HepG2 (cell line): ENCODE measurements around the gene PPP2R2C.

Source experiments
- HOXA9 ChIP-seq: sonication (generic); formaldehyde crosslinking; IDR thresholded peaks from 2 replicates; pipeline ENCODE4 v1.8.1; 2022; ENCODE audit warnings: missing genetic modification reagents, mild to moderate bottlenecking, moderate library complexity, borderline replicate concordance
- JUND ChIP-seq: sonication (generic); formaldehyde crosslinking; IDR thresholded peaks from 2 replicates; pipeline ENCODE4 v1.8.0; 2022; ENCODE audit warnings: mild to moderate bottlenecking, missing genetic modification reagents
- NCOA5 ChIP-seq: sonication (generic); formaldehyde crosslinking; IDR thresholded peaks from 2 replicates; pipeline ENCODE4 v1.4.0; 2020; ENCODE audit warnings: missing genetic modification reagents
- RFXAP ChIP-seq: sonication (generic); formaldehyde crosslinking; IDR thresholded peaks from 2 replicates; pipeline ENCODE4 v1.4.0; 2020; ENCODE audit warnings: missing genetic modification reagents, borderline replicate concordance
- ZNF180 ChIP-seq: sonication (generic); formaldehyde crosslinking; IDR thresholded peaks from 2 replicates; pipeline ENCODE4 v1.4.0; 2020; ENCODE audit warnings: low read depth, missing genetic modification reagents, borderline replicate concordance
- ZNF232 ChIP-seq: sonication (generic); formaldehyde crosslinking; IDR thresholded peaks from 2 replicates; pipeline ENCODE4 v1.4.0; 2020; ENCODE audit warnings: missing genetic modification reagents, borderline replicate concordance
- ZNF44 ChIP-seq: sonication (generic); formaldehyde crosslinking; IDR thresholded peaks from 2 replicates; pipeline ENCODE4 v1.5.1; 2020; ENCODE audit warnings: mild to moderate bottlenecking, missing genetic modification reagents

DNA sequence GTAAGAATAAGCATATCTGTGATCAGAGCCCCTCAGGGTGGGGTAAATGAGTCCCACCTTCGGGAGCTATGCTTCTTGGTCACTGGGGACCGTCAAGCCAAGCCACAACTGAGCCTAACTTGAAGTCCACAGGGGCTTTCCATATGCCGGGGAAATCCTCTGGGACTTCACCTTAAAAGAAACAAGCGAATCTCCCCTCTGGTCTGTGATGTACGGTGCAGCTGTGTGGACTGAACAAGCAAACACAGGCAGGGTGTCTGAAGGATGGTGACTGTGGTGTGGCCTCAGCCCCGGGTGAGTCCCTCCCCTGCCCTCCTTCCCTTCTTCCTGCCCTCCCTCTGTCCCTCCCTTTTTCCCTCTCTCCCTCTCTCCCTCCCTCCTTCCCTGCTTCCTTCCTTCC, 29.7 kb upstream of the PPP2R2C start:
- TF ChIP-seq ZNF232 (CRISPR knock-in tag) (no peak), HOXA9 (CRISPR knock-in tag) (no peak), JUND (CRISPR knock-in tag) (no peak), ZNF44 (CRISPR knock-in tag) (no peak), ZNF180 (CRISPR knock-in tag) (no peak), RFXAP (no peak), NCOA5 (no peak)
